NCI-H510A treated with DMSO at 0.1 percent for 48 hours (cell line): ENCODE results near the gene TUBB3.

ENCODE experiments used
- DNase-seq: peaks from one replicate; lab custom pipeline; 2025; lab: John Stamatoyannopoulos, UW

Gene TUBB3

DNA sequence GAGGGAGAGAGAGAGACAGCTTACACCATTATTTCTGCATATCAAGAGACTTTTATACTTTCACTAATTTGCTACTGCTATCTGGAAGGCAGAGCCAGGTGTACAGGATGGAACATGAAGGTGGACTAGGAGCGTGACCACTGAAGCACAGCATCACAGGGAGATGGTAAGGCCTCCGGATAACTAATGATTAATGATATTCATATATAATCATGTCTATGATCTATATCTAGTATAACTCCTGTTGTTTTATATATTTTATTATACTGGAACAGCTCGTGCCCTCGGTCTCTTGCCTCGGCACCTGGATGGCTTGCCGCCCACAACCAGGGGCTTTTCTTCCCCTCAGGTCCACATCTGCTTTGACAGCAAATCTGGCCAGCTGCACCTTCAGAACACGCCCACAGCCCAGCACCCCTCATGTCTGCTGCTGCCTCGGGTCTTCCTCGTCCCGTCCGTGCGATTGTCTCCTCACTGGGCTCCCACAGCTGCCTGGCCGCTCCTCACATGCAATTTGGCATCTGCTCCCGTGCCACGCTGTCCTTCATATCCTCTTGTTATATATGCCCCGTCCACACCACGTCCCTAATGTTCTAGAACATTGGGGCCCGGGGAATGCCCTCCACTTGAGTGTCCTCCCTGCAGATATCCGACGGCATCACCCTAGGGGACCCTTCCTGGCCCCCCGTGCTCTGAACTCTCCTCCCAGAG, 15.2 kb downstream of the TUBB3 start:
- no peak for DNase-seq

DNA sequence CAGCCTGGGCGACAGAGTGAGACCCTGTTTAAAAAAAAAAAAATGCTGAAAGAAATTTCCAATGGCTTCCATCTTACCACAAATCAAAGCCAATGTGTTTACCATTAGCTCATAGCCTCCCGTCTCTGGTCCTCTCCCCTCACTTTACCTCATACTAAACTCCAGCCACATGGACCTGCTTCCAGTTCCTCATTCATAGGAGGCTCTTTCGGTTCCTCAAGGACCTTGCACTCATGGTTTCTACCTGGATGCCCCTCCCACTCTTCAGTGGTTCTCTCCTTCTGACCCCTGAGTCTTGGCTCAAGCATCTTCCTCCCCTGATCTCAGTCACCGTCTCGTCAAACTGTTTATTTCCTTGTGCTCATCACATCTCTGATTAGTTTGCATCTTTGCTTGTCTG, 21.6 kb downstream of the TUBB3 start:
- DNase-seq: no peak

DNA sequence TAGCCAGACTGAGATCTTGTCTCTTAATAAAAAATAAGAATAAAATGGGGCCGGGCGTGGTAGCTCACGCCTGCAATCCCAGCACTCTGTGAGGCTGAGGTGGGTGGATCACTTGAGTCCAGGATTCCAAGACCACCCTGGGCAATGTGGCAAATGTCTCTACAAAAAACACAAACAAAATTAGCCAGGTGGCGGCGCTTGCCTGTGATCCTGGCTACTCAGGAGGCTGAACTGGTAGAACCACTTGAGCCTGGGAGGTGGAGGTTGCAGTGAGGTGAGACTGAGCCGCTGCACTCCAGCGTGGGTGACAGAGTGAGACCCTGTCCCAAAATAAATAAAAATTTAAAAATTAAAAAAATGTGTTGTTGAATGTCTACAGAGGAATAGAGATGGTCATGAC, 22.5 kb downstream of the TUBB3 start:
- no peak for DNase-seq

DNA sequence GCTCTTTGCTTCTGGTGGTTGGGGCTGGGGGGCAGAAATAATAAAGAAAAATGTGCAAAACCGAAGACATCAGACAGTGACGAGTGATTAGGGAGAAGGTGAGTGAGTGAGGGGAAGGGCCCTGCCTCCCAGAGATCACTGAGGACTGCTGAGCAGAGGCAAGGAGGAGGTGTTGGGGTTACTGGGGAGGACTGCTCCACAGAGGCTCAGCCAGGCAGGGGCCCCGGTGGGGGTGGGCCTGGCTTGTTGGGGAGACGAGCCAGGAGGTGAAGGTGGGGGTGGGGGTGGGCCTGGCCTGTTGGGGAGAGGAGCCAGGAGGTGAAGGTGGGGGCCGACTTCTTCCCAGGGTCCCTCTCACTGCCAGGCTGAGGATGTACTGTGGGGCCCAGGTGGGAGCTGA, 23.4 kb downstream of the TUBB3 start:
- no peak for DNase-seq

DNA sequence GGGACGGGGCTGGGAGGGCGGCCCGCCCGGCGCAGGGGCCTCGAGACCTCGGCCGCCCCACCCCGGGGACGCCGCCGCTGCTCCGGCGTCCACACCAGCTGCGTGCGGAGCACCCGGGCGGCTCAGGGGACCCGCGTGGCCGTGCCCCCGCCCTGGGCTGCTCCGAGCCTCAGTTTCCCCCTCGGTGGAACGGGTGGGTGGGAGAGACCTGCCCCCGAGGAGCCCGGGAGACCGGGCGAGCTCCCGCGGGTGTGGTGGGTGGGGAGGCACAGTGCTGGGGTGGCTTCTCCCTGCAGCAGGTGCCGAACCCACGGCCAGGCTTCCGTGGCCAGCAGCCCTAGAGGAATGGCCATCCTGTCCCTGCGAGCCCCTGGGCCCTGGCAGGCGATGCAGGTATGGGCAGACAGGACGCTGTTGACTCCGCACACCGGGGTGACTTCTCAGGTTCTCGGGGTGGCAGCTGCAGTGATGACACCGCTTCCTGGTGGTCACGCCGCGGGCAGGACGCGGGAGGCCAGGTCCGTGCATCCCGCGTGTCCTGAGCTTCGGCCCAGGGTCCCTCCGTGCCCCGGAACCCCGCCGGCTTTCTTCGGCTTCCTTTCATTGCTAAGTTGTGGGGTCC, 26.1 kb downstream of the TUBB3 start:
- no peak for DNase-seq

DNA sequence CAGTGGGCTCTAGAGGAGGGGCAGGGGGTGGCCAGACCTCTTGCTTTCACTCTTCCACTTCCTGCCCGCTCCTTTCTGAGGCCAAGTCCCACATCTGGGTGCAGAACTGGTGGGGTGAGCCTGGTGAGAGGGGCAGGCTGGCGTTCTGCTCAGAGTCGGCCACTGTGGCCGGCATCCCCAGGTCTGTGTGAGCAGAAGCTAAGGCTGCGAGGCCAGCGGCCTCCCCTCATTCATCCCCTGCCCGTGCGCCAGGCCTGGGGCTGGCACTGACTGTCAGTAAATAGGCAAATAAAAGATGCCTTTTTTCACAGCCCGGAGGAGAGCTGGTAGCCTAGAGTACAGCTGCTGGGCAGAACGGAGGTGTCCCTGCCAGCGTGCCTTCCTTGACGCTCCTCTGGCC, 26.6 kb downstream of the TUBB3 start:
- DNase-seq: no peak

DNA sequence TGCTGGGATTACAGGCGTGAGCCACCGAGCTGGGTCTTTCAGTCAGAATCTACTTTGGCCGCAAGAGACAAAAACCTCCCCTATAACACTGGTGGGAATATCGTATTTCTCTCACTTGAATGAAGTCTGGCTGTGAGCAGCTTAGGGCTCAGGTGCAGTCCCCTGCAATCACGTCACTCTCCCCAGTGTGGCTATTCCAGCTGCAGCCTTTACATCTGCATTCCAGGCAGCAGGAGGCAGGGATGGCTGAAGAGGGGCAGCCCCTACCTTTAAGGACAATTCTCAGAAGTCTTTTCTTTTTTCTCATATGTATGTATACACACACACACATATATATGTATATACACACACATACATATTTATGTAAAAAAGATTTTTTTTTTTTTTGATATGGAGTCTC, 28.4 kb downstream of the TUBB3 start:
- DNase-seq: no peak

DNA sequence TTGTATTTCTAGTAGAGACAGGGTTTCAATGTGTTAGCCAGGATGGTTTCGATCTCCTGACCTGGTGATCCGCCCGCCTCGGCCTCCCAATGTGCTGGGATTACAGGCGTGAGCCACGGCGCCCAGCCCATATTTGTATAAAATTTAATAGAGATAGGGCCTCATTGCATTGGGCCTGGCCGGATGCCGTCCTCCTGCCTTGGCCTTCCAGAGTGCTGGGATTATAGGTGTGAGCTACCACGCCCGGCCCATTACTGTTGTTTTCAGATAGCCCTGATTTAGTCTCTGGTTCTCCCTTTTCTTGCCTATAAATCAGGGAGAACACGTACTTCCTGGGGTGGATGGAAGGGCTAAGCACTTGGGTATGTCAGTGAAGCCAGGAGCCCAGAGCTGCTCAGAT, 28.9 kb downstream of the TUBB3 start:
- no peak for DNase-seq

DNA sequence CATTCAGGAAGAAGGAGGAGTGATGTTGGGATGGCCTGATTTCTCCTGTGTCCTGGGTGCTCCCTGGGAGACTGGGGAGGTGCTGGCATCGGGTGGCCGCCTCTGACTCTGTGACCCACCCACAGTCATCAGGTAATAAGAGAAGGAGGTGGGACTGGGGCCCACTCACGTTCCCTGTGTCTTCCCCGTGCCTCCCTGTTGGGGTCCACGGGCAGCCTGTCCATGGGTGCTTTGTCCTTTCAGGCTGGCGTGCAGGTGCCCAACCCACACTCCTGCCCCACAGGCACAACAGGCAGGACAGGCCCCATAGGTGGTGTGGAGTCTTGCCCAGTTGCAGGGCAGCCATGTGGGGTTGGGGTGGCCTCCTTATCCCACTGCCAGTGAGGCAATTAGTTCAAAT, 29.4 kb downstream of the TUBB3 start:
- DNase-seq: no peak

DNA sequence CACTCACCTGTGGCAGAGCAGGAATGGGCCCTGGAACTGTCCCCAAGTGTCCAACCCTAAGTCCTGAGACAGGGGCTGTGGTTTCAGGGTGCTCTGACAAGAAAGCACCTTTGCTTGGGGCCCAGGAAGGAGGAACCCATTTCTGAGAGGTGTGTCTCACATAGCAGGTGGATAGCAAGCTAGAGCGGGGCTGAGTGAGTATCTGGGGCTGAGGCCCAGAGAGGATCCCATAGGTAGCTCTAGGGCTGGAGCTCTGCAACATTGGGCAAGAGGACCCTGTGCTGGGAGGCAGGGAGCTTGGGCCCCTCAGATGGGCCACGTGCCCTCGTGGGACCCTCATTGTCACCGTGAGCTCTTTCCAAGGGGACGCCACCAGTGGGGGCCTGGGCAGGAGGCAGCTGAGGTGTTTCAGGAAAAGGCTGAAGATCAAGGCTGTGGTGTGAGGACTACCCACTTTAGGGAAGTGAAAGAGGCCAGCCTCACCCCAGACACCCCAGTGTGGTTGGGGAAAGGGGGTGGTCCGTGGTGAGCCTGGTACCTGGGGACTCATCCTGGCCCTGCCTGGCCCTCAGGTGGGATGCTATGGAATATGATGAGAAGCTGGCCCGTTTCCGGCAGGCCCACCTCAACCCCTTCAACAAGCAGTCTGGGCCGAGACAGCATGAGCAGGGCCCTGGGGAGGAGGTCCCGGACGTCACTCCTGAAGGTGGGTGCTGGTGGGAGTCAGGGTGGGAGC, 30.7 kb downstream of the TUBB3 start:
- DNase-seq: no peak

DNA sequence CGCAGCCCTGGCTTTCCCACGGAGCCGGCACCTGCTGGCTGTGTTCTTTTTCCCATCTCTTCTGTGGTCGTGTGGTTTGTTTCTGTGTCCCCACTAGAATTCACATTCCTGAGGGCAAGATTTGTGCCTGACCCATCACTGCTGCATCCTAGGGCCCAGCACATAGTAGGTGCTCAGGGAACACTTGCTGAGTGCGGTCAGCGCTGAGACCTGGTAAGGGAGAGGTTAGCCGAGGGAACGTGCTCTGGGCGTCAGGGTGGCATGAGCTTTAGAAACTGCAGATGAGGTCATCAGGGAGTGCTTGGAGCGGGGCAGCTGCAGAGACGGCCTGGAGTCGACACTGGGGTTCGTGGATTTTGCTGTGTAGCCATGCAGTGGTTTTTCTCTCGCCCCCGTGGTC, 31.3 kb downstream of the TUBB3 start:
- no peak for DNase-seq

DNA sequence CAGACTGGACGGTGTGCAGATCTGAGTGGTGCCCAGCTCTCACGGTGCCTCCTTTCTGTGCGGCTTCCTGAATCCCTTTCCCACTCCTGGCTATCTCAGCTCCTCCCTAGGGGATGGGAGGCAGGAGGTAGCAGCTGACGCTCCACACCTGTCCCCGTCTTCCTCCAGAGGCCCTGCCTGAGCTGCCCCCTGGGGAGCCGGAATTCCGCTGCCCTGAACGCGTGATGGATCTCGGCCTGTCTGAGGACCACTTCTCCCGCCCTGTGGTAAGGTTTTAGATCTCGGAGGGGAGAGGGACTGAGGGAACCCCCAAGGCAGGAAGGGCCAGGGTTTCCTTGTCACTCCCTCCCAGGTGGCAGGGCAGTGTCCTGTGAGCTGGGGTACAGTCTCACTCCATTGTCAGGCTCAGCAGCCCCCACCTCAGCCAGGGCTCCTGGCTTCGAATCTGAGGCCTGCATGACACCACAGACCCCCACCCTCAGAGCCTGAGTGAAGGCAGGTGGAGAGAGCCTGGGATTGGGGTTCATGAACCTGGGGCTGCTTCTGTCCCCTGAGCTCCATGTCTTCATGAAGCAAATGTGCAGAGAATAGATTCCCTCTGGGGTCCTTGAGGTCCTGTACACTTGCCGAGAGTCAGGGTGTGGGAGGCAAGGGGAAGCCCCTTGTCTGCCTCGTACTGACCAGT, 32.0 kb downstream of the TUBB3 start:
- no peak for DNase-seq

DNA sequence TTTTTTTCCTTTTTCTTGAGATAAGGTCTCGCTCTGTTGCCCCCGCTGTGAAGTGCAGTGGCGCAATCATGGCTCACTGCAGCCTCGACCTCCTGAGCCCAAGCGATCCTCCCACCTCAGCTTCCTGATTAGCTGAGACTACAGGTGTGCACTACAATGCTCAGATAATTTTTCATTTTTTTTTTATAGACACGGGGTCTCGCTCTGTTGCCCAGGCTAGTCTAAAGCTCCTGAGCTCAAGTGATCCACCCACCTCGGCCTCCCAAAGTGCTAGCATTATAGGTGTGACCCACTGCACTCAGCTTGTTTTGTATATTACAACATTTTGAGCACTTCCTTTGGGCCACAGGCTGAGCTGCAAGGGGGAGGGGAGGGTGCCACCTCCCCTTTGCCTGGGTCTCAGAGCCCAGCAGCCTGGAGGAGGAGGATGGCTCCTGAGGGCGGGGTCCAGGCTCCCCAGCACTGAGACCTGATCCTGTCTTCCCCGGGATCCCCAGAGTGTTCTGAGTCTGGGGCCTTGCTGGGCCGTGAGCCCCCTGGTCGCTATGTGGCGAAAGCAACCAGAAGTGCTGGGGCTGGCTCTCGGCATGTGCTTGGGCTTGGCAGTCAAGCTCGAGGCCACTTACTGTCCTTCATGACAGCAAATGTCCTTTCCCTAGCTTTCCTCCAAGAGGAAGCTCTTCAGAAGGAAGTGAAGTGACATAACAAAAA, 33.5 kb downstream of the TUBB3 start:
- DNase-seq: no peak

DNA sequence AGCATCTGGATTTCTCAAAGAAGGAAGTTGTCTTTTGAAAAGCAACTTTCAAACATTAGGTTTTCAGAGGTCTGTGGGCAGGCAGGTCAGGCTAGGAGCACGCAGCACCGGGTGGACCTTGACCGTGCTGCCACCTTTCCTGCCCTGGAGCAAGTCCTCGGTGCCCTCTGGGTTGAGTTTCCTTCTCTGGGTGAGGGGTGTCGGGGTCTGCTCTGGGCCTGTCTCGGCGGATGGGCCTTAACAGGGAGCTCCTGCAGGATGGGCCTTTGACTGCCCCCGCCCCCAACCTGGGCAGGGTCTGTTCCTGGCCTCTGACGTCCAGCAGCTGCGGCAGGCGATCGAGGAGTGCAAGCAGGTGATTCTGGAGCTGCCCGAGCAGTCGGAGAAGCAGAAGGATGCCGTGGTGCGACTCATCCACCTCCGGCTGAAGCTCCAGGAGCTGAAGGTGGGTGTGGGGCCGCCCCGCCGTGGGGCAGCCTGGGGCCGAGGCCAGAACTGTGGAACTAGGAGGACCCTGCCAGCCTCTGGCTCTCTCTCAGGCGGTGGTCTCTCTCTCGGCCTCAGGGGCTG, 34.2 kb downstream of the TUBB3 start:
- no peak for DNase-seq

DNA sequence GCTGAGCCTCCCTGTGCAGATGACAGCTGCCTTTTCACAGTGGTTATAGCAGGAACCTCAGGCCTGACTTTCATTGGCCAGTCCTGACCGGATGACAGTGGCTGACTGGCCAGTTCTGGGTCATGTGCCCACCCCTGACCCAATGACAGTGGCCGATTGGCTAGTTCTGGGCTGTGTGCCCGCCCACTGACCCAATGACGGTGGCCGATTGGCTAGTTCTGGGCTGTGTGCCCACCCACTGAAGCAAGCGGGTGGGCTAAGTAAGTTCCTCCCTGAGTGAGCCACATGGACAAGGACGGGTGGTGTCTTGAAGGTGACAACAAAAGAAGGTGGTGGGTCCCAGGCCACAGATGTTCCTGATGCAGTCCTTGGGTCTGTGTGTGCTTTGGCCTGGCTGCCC, 34.9 kb downstream of the TUBB3 start:
- DNase-seq: no peak

DNA sequence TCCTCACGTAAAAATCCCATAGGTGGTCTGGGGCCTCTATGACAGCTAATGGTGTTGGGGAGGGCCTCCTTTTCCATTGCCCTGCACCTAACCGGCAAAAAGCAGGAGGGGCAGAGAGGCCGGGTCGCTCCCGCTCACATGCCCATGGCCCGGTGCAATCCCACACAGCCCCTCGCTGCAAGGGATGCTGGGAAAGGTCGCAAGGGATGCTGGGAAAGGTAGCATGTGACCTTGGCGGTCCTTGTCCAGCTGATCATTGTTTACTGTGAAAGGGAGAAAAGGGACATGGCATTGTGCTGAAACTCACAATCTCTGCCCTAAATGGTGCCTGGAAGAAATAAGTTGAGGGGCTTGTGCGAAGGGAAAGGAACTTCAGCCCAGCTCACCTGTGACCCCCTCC, 35.5 kb downstream of the TUBB3 start:
- no peak for DNase-seq

DNA sequence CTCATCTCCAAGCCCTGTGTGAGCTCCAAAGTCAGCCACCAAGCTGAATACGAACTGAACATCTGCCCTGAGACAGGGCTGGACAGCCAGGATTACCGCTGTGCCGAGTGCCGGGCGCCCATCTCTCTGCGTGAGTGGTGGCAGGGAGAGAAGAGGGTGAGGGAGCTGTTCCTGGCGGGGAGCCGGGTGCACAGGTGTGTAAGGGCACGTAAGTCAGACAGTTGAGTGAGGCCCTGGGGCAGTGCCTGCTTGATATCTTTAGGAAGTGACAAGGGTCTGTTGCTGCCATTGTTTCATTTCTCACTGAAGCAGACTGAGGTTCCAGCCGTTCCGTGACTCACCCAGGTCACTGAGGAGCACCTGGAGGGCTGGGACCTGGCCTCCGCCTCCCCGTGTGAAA, 37.8 kb downstream of the TUBB3 start:
- DNase-seq: no peak

DNA sequence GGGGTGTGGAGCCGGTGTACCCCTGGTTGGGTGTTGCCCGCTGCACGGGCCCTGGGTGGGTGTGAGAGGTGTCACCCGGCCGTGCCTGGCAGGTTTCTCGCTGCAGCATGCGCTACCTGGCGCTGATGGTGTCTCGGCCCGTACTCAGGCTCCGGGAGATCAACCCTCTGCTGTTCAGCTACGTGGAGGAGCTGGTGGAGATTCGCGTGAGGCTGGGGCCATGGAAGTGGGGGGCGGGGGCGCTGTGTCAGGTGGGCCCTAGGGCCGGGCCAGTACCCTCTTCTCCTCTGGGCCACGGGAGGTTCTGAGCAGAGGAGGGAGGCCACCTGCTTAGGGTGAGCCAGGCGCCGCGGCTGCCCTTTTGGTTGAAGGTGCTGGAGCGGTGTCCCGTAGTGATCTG, 38.8 kb downstream of the TUBB3 start:
- DNase-seq: no peak

DNA sequence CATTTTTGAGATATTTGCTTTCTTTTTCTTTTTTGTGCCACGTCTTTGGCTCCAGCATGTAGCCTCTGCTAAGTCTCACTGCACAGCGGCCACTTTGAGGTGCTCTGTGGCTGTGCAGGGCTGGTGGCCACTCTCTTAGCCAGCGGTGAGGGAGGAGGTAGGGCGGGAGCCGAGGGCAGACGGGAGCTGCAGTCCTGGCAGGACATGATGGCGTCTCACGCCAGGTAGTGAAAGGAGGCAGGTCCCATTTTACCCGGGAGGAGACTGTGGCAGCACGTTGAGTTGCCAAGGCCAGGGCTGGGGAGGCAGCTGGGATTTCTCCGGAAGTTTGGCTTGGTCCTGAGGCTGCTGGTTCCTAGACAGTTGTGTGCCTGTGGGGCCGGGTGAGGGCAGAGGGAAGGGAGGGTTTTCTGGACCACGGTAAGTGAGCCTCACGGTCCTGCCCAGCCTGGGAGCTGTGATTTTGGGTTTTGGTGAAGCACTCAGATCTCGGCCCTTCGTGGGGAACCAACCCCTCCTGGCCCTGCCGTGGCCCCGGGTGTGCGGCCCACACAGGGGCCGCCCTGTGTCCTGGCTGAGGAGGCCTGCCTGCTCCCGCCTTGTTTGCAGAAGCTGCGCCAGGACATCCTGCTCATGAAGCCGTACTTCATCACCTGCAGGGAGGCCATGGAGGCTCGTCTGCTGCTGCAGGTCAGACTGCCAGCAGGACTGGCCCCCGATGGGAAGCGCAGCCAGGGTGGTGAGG, 39.8 kb downstream of the TUBB3 start:
- no peak for DNase-seq

DNA sequence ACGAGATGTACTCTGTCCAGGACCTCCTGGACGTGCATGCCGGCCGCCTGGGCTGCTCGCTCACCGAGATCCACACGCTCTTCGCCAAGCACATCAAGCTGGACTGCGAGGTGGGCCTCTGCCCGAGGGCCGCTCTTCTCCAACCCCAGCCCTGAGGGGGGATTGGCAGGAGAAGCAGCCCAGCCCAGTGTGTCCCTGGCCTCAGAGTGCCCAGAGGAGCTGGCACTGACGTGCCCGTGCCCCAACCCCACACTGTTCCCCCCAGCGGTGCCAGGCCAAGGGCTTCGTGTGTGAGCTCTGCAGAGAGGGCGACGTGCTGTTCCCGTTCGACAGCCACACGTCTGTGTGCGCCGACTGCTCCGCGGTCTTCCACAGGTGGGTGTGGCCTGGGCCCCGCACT, 41.1 kb downstream of the TUBB3 start:
- DNase-seq: no peak
